Measurements from ENCODE around the gene EPHB6.

The EPHB6 gene

DNA sequence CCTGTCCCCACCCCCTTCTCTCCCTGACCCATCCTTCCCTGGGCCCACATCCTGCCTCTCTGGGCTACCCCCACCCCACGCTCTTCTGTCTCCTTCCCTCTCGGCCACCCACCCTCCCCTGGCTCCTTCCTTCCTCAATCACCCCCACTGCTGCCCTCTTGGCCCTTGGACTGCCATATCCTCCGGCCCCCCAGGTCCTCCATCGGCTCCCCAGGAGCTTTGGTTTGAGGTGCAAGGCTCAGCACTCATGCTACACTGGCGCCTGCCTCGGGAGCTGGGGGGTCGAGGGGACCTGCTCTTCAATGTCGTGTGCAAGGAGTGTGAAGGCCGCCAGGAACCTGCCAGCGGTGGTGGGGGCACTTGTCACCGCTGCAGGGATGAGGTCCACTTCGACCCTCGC lies 10.9 kb downstream of the EPHB6 start:
- no peak for DNase-seq

- no peak for DNase-seq
Observed at GRCh38 chr7:142866361-142867096, 11.7 kb downstream of the EPHB6 start.

DNA sequence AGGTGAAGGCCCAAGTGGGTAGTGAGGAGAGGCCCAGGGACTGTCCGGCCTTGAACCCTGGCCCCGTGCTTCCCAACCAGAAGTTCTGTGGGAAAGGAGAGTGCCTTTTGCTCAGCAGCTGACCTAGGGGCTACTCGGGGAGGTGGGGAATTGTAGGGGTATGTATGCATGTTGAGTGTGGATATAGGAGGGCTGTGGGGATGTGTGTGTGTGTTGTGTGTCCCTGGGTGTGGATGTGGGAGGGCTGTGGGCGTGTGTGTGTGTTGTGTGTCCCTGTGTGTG lies 12.2 kb downstream of the EPHB6 start:
- DNase-seq, result no peak

DNA sequence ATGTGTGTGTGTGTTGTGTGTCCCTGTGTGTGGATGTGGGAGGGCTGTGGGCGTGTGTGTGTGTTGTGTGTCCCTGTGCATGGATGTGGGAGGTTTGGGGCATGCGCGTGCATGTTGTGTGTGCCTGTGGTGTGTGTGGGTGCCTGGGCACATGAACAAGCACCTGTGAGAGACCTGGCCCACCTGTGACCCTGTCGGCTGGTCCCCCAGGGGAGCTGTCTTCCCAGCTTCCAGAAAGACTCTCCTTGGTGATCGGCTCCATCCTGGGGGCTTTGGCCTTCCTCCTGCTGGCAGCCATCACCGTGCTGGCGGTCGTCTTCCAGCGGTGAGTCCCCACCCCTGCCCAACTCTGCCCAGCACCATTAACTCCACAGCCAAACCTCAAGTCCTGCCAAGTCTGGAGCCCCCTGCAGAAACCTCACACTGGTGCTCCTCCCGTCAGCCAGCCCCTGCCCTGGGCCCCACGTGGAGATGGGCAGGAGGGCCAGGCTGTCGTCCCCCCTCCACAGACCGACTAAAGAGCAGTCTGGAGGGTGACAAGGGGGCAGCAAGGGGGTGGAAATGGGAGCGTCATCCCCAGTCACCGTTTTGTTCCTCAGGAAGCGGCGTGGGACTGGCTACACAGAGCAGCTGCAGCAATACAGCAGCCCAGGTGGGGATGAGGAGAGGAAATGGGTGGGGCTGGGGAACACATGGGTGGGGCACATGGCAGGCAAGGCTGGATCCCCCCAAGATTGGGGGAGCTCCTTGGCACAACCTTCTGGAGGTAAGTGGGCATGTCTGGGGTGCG lies 12.7 kb downstream of the EPHB6 start:
- no peak for DNase-seq

GRCh38 chr7:142868188-142868985 lies 13.5 kb downstream of the EPHB6 start:
- DNase-seq, result no peak

- no peak for DNase-seq
Observed at GRCh38 chr7:142868986-142869415, 14.1 kb downstream of the EPHB6 start.

DNA sequence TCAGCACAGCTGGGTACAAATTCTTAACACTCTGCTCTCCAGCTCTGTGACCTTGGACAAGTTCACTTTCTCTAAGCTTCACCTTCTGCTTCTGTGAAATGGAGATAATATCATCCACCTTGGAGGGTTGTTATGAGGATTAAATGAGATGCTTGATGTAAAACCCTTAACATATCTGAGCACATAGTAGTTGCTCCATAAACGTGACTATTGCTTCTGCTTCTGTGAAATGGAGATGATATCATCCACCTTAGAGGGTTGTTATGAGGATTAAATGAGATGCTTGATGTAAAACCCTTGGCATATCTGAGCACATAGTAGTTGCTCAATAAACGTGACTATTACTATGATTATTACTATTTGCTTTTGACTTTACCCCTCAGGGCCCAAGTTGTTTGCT lies 14.6 kb downstream of the EPHB6 start:
- no peak for DNase-seq

GRCh38 chr7:142870147-142870559 lies 15.3 kb downstream of the EPHB6 start:
- no peak for DNase-seq

DNA sequence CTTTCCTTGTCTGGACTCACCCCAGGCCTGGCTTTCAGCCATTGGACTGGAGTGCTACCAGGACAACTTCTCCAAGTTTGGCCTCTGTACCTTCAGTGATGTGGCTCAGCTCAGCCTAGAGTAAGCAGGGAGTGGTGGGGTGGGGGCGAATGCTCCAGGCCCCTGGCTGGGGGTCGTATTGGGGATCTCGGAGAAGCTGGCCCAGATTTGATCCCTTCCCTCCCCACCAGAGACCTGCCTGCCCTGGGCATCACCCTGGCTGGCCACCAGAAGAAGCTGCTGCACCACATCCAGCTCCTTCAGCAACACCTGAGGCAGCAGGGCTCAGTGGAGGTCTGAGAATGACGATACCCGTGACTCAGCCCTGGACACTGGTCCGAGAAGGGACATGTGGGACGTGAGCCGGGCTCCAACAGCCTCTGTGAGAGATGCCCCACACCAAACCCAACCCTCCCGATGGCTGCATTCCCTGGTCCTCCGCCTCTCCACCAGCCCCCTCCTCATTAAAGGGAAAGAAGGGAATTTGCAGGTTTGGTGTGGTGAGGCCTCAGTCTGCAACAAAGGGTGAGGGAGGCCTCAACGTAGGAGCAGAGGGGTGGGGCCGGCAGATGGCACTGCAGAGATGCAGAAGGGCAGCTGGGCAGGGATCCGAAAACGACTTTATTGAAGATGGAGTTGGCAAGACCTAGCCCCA lies 15.8 kb downstream of the EPHB6 start:
- no peak for DNase-seq

- DNase-seq, result no peak
Observed at GRCh38 chr7:142871260-142872105, 16.6 kb downstream of the EPHB6 start.

GRCh38 chr7:142872106-142872675 lies 17.3 kb downstream of the EPHB6 start:
- DNase-seq, result no peak

- DNase-seq, result no peak
Observed at GRCh38 chr7:142873281-142873784, 18.5 kb downstream of the EPHB6 start.

DNA sequence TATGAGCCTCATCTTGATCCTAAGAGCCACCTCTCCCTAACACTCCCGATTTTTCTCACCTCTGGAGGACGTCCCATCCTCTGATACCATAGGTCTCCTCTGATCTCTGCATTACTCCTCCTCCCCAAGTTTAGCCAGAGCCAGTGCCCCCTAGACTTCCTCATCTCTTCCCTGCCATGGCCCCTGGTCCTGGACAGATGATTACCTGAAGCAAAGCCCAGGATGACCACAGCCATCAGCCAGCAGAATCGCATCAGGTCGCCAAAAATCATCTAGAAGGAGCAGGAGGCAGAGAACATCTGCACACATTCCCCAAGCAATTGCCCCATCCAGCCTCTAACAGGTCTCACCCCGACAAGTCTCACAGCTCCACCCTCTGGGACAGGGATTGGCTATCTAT lies 19.0 kb downstream of the EPHB6 start:
- DNase-seq, result no peak

DNA sequence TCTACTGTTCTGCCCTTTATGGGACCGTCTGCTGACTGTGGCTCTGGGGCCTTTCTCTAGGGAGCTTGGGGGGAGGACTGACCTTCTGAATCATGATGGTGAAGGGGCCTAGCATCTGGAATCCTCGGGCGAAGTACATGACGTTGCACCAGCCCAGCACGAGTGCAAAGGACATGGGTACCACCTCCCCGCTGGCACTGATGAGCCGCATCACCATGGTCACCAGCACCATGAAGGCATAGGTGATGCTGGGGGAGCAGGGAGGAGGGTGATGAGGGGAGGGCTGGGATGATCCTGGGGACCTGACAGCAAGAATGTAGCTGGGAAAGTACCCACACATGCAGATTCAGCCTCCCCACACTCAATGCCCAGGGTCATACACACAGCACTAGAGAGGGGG lies 19.5 kb downstream of the EPHB6 start:
- no peak for DNase-seq

GRCh38 chr7:142874837-142875236 lies 20.0 kb downstream of the EPHB6 start:
- DNase-seq, result no peak

DNA sequence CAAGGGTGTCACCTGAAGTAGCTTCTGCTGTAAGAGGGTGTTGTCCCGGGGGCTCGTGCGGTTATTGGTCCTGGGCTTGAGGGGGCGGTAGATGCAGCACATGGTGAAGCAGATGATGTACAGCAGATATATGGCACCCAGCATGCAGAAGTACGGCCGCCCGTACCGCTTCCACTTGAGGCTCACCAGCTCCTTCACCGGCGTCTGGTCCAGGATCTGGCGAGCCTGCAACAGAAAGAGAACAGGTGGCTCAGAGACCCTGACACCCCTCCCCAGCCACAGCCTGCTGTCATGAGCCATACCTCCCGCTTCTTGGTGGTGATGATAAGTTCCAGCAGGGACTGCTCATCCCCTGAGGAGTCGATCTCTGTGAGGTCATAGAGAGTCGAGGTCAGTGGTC lies 20.6 kb downstream of the EPHB6 start:
- no peak for DNase-seq

DNA sequence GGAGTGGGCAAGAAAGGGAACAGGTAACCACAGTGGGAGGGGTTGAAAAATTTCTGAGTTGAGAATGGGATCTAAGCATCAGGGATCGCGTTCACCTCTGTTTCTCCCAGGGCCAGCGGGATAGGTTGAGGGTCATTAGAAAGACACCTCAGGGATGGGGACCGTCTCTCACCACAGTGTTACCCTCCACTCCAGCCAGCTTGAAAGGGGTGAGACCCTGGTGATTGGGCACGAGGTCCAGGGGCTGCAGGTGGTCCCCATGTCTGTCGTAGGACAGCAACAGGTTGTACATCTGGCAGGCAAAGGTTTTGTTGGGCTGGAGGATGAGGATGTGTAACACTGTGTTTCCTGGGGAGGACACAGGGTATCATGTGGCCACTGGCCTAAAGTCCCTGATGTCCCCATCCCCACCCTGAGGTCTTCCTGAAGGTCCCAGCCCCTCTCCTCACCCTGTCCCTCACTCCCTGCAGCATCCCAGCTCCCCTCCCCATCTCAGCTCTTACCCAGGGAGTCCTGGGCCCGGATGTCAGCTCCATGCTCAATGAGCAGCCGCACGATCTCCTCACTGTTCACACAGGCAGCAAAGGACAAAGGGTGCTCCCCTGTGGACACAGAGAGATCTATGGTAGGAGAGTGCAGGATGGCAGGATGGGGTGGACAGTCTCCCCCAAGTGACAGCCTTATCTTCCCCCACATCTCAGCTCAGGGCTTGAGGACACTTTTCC lies 21.5 kb downstream of the EPHB6 start:
- no peak for DNase-seq

DNA sequence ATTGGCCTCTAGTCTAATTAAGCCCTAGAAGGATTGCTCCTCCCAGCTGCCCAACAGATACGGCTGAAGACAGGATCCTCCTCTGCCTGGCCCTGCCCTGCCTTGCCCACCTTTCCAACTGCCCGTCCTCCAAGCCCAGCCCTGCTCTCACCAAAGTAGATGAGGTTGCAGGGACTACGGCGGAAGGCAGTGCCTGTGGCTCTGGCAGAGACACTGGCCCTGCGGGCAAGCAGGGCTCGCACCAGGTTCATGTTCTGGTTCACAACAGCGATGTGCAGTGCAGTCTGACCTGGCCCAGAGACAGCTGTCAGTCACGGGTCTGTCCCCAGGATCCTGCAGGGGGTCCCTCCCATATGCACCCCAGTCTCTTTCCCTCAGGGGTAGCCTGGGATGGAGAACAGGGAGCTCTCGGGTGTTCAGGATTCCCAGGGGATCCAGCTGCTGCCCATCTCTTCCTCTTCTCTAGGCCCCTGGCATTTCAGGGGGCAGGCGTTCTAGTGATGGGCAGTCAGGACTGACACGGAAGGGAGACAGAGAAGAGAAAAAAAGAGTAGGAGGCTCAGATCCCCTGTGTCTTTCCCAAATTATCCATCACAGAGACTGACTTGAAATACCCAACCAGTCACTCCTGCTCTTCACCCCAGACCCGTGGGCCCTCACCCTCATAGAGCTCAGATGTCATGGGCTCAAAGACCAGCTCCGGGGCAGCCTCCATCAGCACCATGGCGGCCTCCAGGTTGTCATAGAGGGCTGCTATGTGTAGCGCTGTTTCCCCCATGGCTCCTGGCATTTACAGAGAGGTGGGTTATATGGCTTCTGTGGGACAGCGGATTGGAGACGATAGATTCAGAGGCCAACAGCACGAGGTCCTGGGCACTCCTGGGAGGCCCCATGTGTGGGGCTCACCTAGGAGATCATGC lies 22.4 kb downstream of the EPHB6 start:
- DNase-seq, result no peak

DNA sequence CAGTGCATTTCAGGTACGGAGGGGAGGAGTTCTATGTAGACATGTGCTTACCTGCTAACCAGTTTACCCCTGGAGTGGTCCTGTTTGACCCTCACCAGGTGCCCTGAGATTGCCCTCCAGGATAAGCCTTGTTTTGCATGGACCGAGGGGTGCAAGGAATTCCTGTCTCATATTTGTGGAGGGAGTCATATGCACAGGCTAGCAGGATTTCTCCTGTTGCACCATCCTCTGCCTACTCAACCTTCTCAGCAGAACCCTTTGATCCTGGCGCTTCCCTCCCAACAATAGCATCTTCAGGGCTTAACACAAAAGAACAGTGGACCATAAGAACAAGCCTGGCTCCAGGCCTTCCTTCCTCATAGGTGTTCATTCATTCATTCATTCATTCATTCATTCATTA lies 23.4 kb downstream of the EPHB6 start:
- no peak for DNase-seq

DNA sequence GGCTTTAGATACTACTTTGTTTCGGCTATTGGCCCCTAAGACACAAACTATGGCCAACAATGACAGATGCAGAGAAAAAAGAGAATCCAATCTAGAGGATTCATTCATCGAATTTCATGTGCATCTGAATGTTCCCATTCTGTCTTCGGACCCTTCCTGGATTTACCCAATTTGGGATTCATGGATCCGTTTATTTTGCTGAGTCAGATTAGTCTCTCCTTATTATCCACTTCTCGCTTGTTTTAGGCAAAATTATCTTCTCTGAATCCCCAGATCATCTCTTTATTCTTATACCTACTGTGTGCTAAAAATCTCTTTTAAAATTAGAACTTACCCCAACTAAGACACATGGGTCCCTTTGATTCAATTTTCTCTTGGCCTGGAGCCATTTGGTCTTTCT lies 24.2 kb downstream of the EPHB6 start:
- no peak for DNase-seq

All from NCI-H187 treated with DMSO at 0.1 percent for 48 hours (cell line).